ENCODE data around the gene LRRK1.

LRRK1 gene

GRCh38 chr15:101012326-101013200 lies 93.4 kb downstream of the LRRK1 start:
- Histone ChIP-seq H3K27ac (no peak overlapping the region), H3K4me3 (no peak overlapping the region)

GRCh38 chr15:101013201-101013550 lies 94.0 kb downstream of the LRRK1 start:
- Histone ChIP-seq H3K4me3 (no peak overlapping the region), H3K27ac (no peak overlapping the region)

- no peak overlapping the region for H3K27ac ChIP-seq
- H3K4me3 ChIP-seq: no peak overlapping the region
Measured at GRCh38 chr15:101013769-101014675, 94.9 kb downstream of the LRRK1 start.

GRCh38 chr15:101014921-101015841 lies 96.0 kb downstream of the LRRK1 start:
- Histone ChIP-seq H3K27ac (no peak overlapping the region), H3K4me3 (no peak overlapping the region)

- H3K4me3 ChIP-seq: no peak overlapping the region
- H3K27ac ChIP-seq: no peak overlapping the region
Measured at GRCh38 chr15:101016581-101016980, 97.4 kb downstream of the LRRK1 start.

- no peak overlapping the region for H3K27ac ChIP-seq
Measured at GRCh38 chr15:101017093-101017754, 98.1 kb downstream of the LRRK1 start.

GRCh38 chr15:101018016-101018415 lies 98.9 kb downstream of the LRRK1 start:
- Histone ChIP-seq H3K27ac (no peak overlapping the region), H3K4me3 (no peak overlapping the region)

More at GRCh38 chr15:101017093-101017754, 98.1 kb downstream of the LRRK1 start:
- no peak overlapping the region for H3K4me3 ChIP-seq

- H3K4me3 ChIP-seq: no peak overlapping the region
- H3K27ac ChIP-seq: no peak overlapping the region
Measured at GRCh38 chr15:101018450-101018849, 99.3 kb downstream of the LRRK1 start.

GRCh38 chr15:101019366-101019896 lies 100.3 kb downstream of the LRRK1 start:
- no peak overlapping the region for H3K4me3 ChIP-seq
- H3K27ac ChIP-seq: no peak overlapping the region

- H3K27ac ChIP-seq: no peak overlapping the region
- no peak overlapping the region for H3K4me3 ChIP-seq
Measured at GRCh38 chr15:101020451-101020850, 101.3 kb downstream of the LRRK1 start.

GRCh38 chr15:101020945-101021344 lies 101.8 kb downstream of the LRRK1 start:
- Histone ChIP-seq H3K27ac (no peak overlapping the region), H3K4me3 (no peak overlapping the region)

GRCh38 chr15:101022306-101022705 lies 103.1 kb downstream of the LRRK1 start:
- H3K4me3 ChIP-seq: no peak overlapping the region
- no peak overlapping the region for H3K27ac ChIP-seq

GRCh38 chr15:101022876-101023275 lies 103.7 kb downstream of the LRRK1 start:
- H3K27ac ChIP-seq: peak overlapping the region in 3 of 21 experiments; percentile 31 to 48 (median 43)

GRCh38 chr15:101023501-101024072 lies 104.4 kb downstream of the LRRK1 start:
- H3K4me3 ChIP-seq: no peak overlapping the region
- peak overlapping the region in 6 of 21 experiments; percentile 13 to 58 (median 37) for H3K27ac ChIP-seq

More at GRCh38 chr15:101022876-101023275, 103.7 kb downstream of the LRRK1 start:
- no peak overlapping the region for H3K4me3 ChIP-seq

- Histone ChIP-seq H3K27ac (peak overlapping the region in 5 of 21 experiments; percentile 30 to 59 (median 54)), H3K4me3 (no peak overlapping the region)
Measured at GRCh38 chr15:101024073-101024695, 105.0 kb downstream of the LRRK1 start.

- no peak overlapping the region for H3K4me3 ChIP-seq
- peak overlapping the region in 4 of 21 experiments; percentile 15 to 59 (median 56) for H3K27ac ChIP-seq
Measured at GRCh38 chr15:101024706-101025500, 105.7 kb downstream of the LRRK1 start.

- H3K27ac ChIP-seq: no peak overlapping the region
Measured at GRCh38 chr15:101025501-101025885, 106.3 kb downstream of the LRRK1 start.

More at GRCh38 chr15:101025501-101025885, 106.3 kb downstream of the LRRK1 start:
- H3K4me3 ChIP-seq: no peak overlapping the region

Data from skin epidermis (tissue), 12 donors.